GM18498 (cell line): ENCODE data around the gene FRMD4A.

Experiments used
- ATAC-seq: cut with Tn5 transposase; IDR thresholded peaks from one replicate; pipeline ENCODE4 v1.9.1; 2021; ENCODE audit warnings: mild to moderate bottlenecking, moderate library complexity; ENCODE audit not compliant: unreplicated experiment

The FRMD4A gene

GRCh38 chr10:13669901-13670300, 660.8 kb downstream of the FRMD4A start:
- ATAC-seq, result no peak

- no peak for ATAC-seq
Measured at GRCh38 chr10:13669182-13669855, 661.4 kb downstream of the FRMD4A start.

GRCh38 chr10:13668126-13668525, 662.6 kb downstream of the FRMD4A start:
- no peak for ATAC-seq

GRCh38 chr10:13665516-13666262, 665.0 kb downstream of the FRMD4A start:
- no peak for ATAC-seq

GRCh38 chr10:13661256-13661655, 669.5 kb downstream of the FRMD4A start:
- no peak for ATAC-seq

GRCh38 chr10:13660551-13660920, 670.2 kb downstream of the FRMD4A start:
- ATAC-seq, result no peak

- no peak for ATAC-seq
Measured at GRCh38 chr10:13659887-13660550, 670.7 kb downstream of the FRMD4A start.

- no peak for ATAC-seq
Measured at GRCh38 chr10:13658871-13659685, 671.6 kb downstream of the FRMD4A start.

GRCh38 chr10:13658264-13658663, 672.5 kb downstream of the FRMD4A start:
- ATAC-seq, result no peak

GRCh38 chr10:13657101-13657680, 673.5 kb downstream of the FRMD4A start:
- ATAC-seq, result no peak

- ATAC-seq, result no peak
Measured at GRCh38 chr10:13656337-13657100, 674.2 kb downstream of the FRMD4A start.

- no peak for ATAC-seq
Measured at GRCh38 chr10:13654846-13655245, 675.9 kb downstream of the FRMD4A start.

- no peak for ATAC-seq
Measured at GRCh38 chr10:13654118-13654830, 676.5 kb downstream of the FRMD4A start.

GRCh38 chr10:13652860-13653259, 677.9 kb downstream of the FRMD4A start:
- no peak for ATAC-seq

- ATAC-seq, result no peak
Measured at GRCh38 chr10:13651969-13652720, 678.6 kb downstream of the FRMD4A start.

GRCh38 chr10:13650961-13651360, 679.8 kb downstream of the FRMD4A start:
- ATAC-seq, result no peak

GRCh38 chr10:13649844-13650520, 680.7 kb downstream of the FRMD4A start:
- ATAC-seq, result no peak

- no peak for ATAC-seq
Measured at GRCh38 chr10:13648425-13648824, 682.3 kb downstream of the FRMD4A start.
